HG03025 (cell line): ENCODE measurements around the gene MBOAT1.
"Not testable (repeated sequence)": the region's sequence is repeated elsewhere in the genome, so short reads cannot be mapped to it uniquely, and the experiment has no call there.

ENCODE experiments used
- ATAC-seq: cut with Tn5 transposase; IDR thresholded peaks from one replicate; pipeline ENCODE4 v1.9.1; 2021; ENCODE audit warnings: mild to moderate bottlenecking, moderate library complexity; ENCODE audit not compliant: unreplicated experiment, low FRiP score

The MBOAT1 gene

GRCh38 chr6:20212392-20213111 lies at the start of gene MBOAT1:
MBOAT1 (minus strand) TSS chr6:20212469; CDS start chr6:20212234, 235 bp downstream.
- ATAC-seq, result peak; percentile 89

- no peak for ATAC-seq
Observed at GRCh38 chr6:20261685-20262084, 49.4 kb upstream of the MBOAT1 start.

GRCh38 chr6:20260360-20260759 lies 48.1 kb upstream of the MBOAT1 start:
- ATAC-seq, result no peak

GRCh38 chr6:20259316-20260049 lies 47.2 kb upstream of the MBOAT1 start:
- no peak for ATAC-seq

GRCh38 chr6:20255428-20255827 lies 43.2 kb upstream of the MBOAT1 start:
- no peak for ATAC-seq

- no peak for ATAC-seq
Observed at GRCh38 chr6:20254295-20254694, 42.0 kb upstream of the MBOAT1 start.

GRCh38 chr6:20253021-20253420 lies 40.8 kb upstream of the MBOAT1 start:
- no peak for ATAC-seq

- ATAC-seq, result no peak
Observed at GRCh38 chr6:20252311-20252710, 40.0 kb upstream of the MBOAT1 start.

- ATAC-seq, result no peak
Observed at GRCh38 chr6:20251525-20251924, 39.3 kb upstream of the MBOAT1 start.

GRCh38 chr6:20246125-20246524 lies 33.9 kb upstream of the MBOAT1 start:
- no peak for ATAC-seq

- not testable (repeated sequence) for ATAC-seq
Observed at GRCh38 chr6:20244807-20245681, 32.8 kb upstream of the MBOAT1 start.

- no peak for ATAC-seq
Observed at GRCh38 chr6:20243288-20243687, 31.0 kb upstream of the MBOAT1 start.

- no peak for ATAC-seq
Observed at GRCh38 chr6:20242397-20242796, 30.1 kb upstream of the MBOAT1 start.

- no peak for ATAC-seq
Observed at GRCh38 chr6:20241102-20241501, 28.8 kb upstream of the MBOAT1 start.

- no peak for ATAC-seq
Observed at GRCh38 chr6:20238688-20239587, 26.7 kb upstream of the MBOAT1 start.

- ATAC-seq, result no peak
Observed at GRCh38 chr6:20237677-20238460, 25.6 kb upstream of the MBOAT1 start.

GRCh38 chr6:20236909-20237600 lies 24.8 kb upstream of the MBOAT1 start:
- ATAC-seq, result no peak

GRCh38 chr6:20236344-20236743 lies 24.1 kb upstream of the MBOAT1 start:
- no peak for ATAC-seq

GRCh38 chr6:20235041-20235440 lies 22.8 kb upstream of the MBOAT1 start:
- no peak for ATAC-seq
